GM18867 (cell line): ENCODE measurements around the gene TIMM23.

Experiments
- ATAC-seq: cut with Tn5 transposase; IDR thresholded peaks from one replicate; pipeline ENCODE4 v1.9.1; 2021; ENCODE audit warnings: mild to moderate bottlenecking, moderate library complexity; ENCODE audit not compliant: unreplicated experiment

Gene TIMM23

GRCh38 chr10:46052057-46052790, 79.9 kb downstream of the TIMM23 start:
- ATAC-seq: no peak

GRCh38 chr10:46052791-46053375, 80.6 kb downstream of the TIMM23 start:
- no peak for ATAC-seq
